K562 (cell line): ENCODE data around the gene PRIM1. TPM values are rescaled to one million over a fixed set of nuclear protein-coding genes. Genes with fewer than 3 reads are reported as not detected.
A peak's percentile ranks its signal among the peaks of the same experiment; 100 is the strongest.

Experiments used
- ASH1L ChIP-seq: fragments of 450-650 bp; IDR thresholded peaks from 2 replicates; pipeline ENCODE4 v1.6.1; 2018; ENCODE audit warnings: borderline replicate concordance, mild to moderate bottlenecking, low read depth; ENCODE audit not compliant: partially characterized antibody
- C11orf30 ChIP-seq: fragments of 450-650 bp; IDR thresholded peaks from 2 replicates; pipeline ENCODE4 v1.6.1; 2016; ENCODE audit warnings: low read depth, mild to moderate bottlenecking
- CBX2 ChIP-seq: fragments of 200-600 bp; sonication (generic); IDR thresholded peaks from one replicate; pipeline ENCODE4 v1.6.1; 2012; ENCODE audit warnings: mild to moderate bottlenecking, low read length, inconsistent platforms; ENCODE audit not compliant: insufficient read depth, poor library complexity, severe bottlenecking
- ELF1 ChIP-seq: fragments of 200-800 bp; sonication (Bioruptor generic); IDR thresholded peaks from 2 replicates; pipeline ENCODE4 v1.6.1; 2016; ENCODE audit warnings: missing genetic modification characterization, missing compliant biosample characterization
- ETV5 ChIP-seq: sonication (generic); formaldehyde crosslinking; IDR thresholded peaks from 2 replicates; pipeline ENCODE4 v1.4.0; 2020; ENCODE audit warnings: low read depth, mild to moderate bottlenecking, missing genetic modification reagents
- ETV6 ChIP-seq, 3 experiments: fragments of 150-350 bp in 1 of 3; sonication (generic) in 1 of 3; formaldehyde crosslinking in 1 of 3; IDR thresholded peaks; 2 replicates each; pipeline versions ENCODE4 v1.6.1 to v1.8.0; 2014 to 2022; ENCODE audit warnings: borderline replicate concordance in 2 of 3, low read depth in 2 of 3, antibody characterized with exemption in 1 of 3, low read length in 1 of 3, mild to moderate bottlenecking in 1 of 3, missing genetic modification reagents in 1 of 3
- FOXK1 ChIP-seq: sonication (generic); formaldehyde crosslinking; IDR thresholded peaks from 2 replicates; pipeline ENCODE4 v1.8.0; 2022; ENCODE audit warnings: missing genetic modification reagents, mild to moderate bottlenecking, borderline replicate concordance
- HNRNPL ChIP-seq: fragments of 200-400 bp; formaldehyde crosslinking; IDR thresholded peaks from 2 replicates; pipeline ENCODE4 v1.6.1; 2017; ENCODE audit warnings: low read depth, mild to moderate bottlenecking, low read length
- KAT2B ChIP-seq: IDR thresholded peaks from one replicate; pipeline ENCODE4 v1.6.1; 2012; ENCODE audit warnings: low read depth, mild to moderate bottlenecking, control low read depth, inconsistent platforms, low read length, moderate library complexity
- MIER1 ChIP-seq: fragments of 450-650 bp; IDR thresholded peaks from 2 replicates; pipeline ENCODE4 v1.6.1; 2016; ENCODE audit warnings: antibody characterized with exemption, mild to moderate bottlenecking, low read depth
- MXD1 ChIP-seq: fragments of 250-450 bp; sonication (Bioruptor Pico); IDR thresholded peaks from 2 replicates; pipeline ENCODE4 v1.8.0; 2021; ENCODE audit warnings: borderline replicate concordance, mild to moderate bottlenecking, moderate library complexity; ENCODE audit not compliant: poor library complexity, severe bottlenecking
- NFE2L1 ChIP-seq: fragments of 450-650 bp; IDR thresholded peaks from 2 replicates; pipeline ENCODE4 v1.6.1; 2016; ENCODE audit warnings: missing genetic modification characterization, low read depth, mild to moderate bottlenecking, missing compliant biosample characterization, moderate library complexity, borderline replicate concordance
- NR1H2 ChIP-seq: sonication (generic); formaldehyde crosslinking; IDR thresholded peaks from 2 replicates; pipeline ENCODE4 v1.4.0; 2020; ENCODE audit warnings: mild to moderate bottlenecking, missing genetic modification reagents
- SIN3A ChIP-seq, 2 experiments: fragments of 150-350 bp in 1 of 2; IDR thresholded peaks; 2 replicates each; pipeline ENCODE4 v1.6.1; 2011 to 2016; ENCODE audit warnings: borderline replicate concordance in 2 of 2, low read depth in 2 of 2, low read length in 2 of 2, mild to moderate bottlenecking in 2 of 2, moderate library complexity in 2 of 2; ENCODE audit not compliant: control insufficient read depth in 1 of 2
- SMAD3 ChIP-seq: fragments of 450-650 bp; formaldehyde crosslinking; conservative IDR thresholded peaks from 2 replicates; pipeline ENCODE4 v1.4.0; 2020; ENCODE audit warnings: mild to moderate bottlenecking
- SMARCE1 ChIP-seq: fragments of 450-650 bp; IDR thresholded peaks from 2 replicates; pipeline ENCODE4 v1.7.1; 2016; ENCODE audit warnings: mild to moderate bottlenecking
- STAG1 ChIP-seq: sonication (generic); formaldehyde crosslinking; IDR thresholded peaks from 2 replicates; pipeline ENCODE4 v1.5.0; 2020; ENCODE audit warnings: missing genetic modification reagents, borderline replicate concordance
- TAF9B ChIP-seq: fragments of 450-650 bp; IDR thresholded peaks from 2 replicates; pipeline ENCODE4 v1.6.1; 2018; ENCODE audit warnings: mild to moderate bottlenecking; ENCODE audit not compliant: partially characterized antibody
- TSC22D4 ChIP-seq: fragments of 450-650 bp; IDR thresholded peaks from 2 replicates; pipeline ENCODE4 v1.6.1; 2016; ENCODE audit warnings: missing genetic modification characterization, missing biosample characterization, control low read depth
- USF1 ChIP-seq: sonication (generic); formaldehyde crosslinking; IDR thresholded peaks from 2 replicates; pipeline ENCODE4 v1.9.0; 2022; ENCODE audit warnings: mild to moderate bottlenecking, missing genetic modification reagents
- ZKSCAN8 ChIP-seq: fragments of 200-800 bp; sonication (Bioruptor generic); IDR thresholded peaks from 2 replicates; pipeline ENCODE4 v1.6.1; 2016; ENCODE audit warnings: missing genetic modification characterization, missing compliant biosample characterization
- ZNF280B ChIP-seq: fragments of 250-450 bp; sonication (Bioruptor Pico); IDR thresholded peaks from 2 replicates; pipeline ENCODE4 v1.5.1; 2021; ENCODE audit warnings: mild to moderate bottlenecking
- ZNF444 ChIP-seq: fragments of 250-450 bp; sonication (Bioruptor Pico); IDR thresholded peaks from 2 replicates; pipeline ENCODE4 v1.4.0; 2020; ENCODE audit warnings: mild to moderate bottlenecking, moderate library complexity
- ZNF77 ChIP-seq: fragments of 250-450 bp; sonication (Bioruptor Pico); IDR thresholded peaks from 2 replicates; pipeline ENCODE4 v1.5.0; 2020
- ZNF778 ChIP-seq: fragments of 450-650 bp; formaldehyde crosslinking; IDR thresholded peaks from 2 replicates; pipeline ENCODE4 v1.4.0; 2020; ENCODE audit warnings: mild to moderate bottlenecking, moderate library complexity
- ZNF830 ChIP-seq: fragments of 250-450 bp; sonication (Bioruptor Pico); IDR thresholded peaks from 2 replicates; pipeline ENCODE4 v1.5.0; 2021; ENCODE audit warnings: mild to moderate bottlenecking
- polyA plus RNA-seq, 8 experiments: library from polyadenylated mRNA; depleted of rRNA in 4 of 8; stranded (reverse) in 5 of 8; unstranded in 3 of 8; fragments of >200 nt; fragmentation: Nextera tagmentation in 2 of 8; fragmentation: Illumina TruSeq in 1 of 8; extraction: Ambion mirVana in 2 of 8; extraction: Trizol in 1 of 8; gene quantifications; 2 replicates each; pipeline versions ENCODE4 v1.2.1 to v1.2.3, GENCODE V29; 2011 to 2014; ENCODE audit warnings: inconsistent platforms in 1 of 8, missing spikeins in 1 of 8
- total RNA-seq, 7 experiments: library from RNA; depleted of rRNA in 6 of 7; stranded (reverse); fragments of >200 nt in 6 of 7; fragmentation: Illumina TruSeq in 2 of 7; extraction: Trizol in 2 of 7; gene quantifications; 2 replicates each; pipeline versions ENCODE4 v1.2.1 to v1.2.3, GENCODE V29; 2011 to 2021; ENCODE audit warnings: low replicate concordance in 1 of 7

Gene PRIM1
- total and polyA plus RNA-seq, 9 of the 15 experiments (the other 6 are each of a cell fraction or from before 2014, with no cell fraction given): 67.2 to 179 (median 140) TPM

- peak; percentile 72 for TF ChIP-seq MXD1
- peak; percentile 84; the same call in 1 of the 2 replicates for TF ChIP-seq ETV5
- no peak for TF ChIP-seq ZNF778
- peak; percentile 48; the same call in 1 of the 2 replicates for TF ChIP-seq USF1 (CRISPR knock-in tag)
- TF ChIP-seq ELF1 (tag): peak; percentile 88
- TF ChIP-seq ZKSCAN8 (CRISPR knock-in tag): no peak
- TF ChIP-seq TAF9B: peak; percentile 99
- TF ChIP-seq NFE2L1 (tag): no peak
- TF ChIP-seq ZNF280B: no peak
- no peak for TF ChIP-seq ZNF444
- TF ChIP-seq C11orf30: peak; percentile 51
- no peak for TF ChIP-seq STAG1 (CRISPR knock-in tag)
- 0 out of 2 replicates have a peak, but pooled peaks have one; percentile 59 for TF ChIP-seq NR1H2 (CRISPR knock-in tag)
- TF ChIP-seq FOXK1: peak; percentile 95; the same call in 1 of the 2 replicates
- TF ChIP-seq ZNF77 (CRISPR knock-in tag): no peak
- no peak for TF ChIP-seq HNRNPL
- TF ChIP-seq CBX2: no peak
- no peak for TF ChIP-seq KAT2B
- TF ChIP-seq SMAD3 (CRISPR knock-in tag): 0 out of 2 replicates have a peak, but pooled peaks have one; percentile 19
- TF ChIP-seq ETV6 (IDR thresholded peaks at IDR 0.05; ENCODE audit: borderline replicate concordance in 1 of 2, low read depth in 2 of 2, low read length in 1 of 2): no peak
- TF ChIP-seq ETV6 (CRISPR knock-in tag; IDR thresholded peaks at IDR 0.05; ENCODE audit: borderline replicate concordance): no peak
- TF ChIP-seq SMARCE1: peak; percentile 29; the same call in 1 of the 2 replicates
- TF ChIP-seq ASH1L: peak; percentile 40
- no peak for TF ChIP-seq MIER1
- peak; percentile 36 to 71; a peak in 1 of 4 replicates for TF ChIP-seq SIN3A (IDR thresholded peaks at IDR 0.05; ENCODE audit: borderline replicate concordance in 2 of 2, control insufficient read depth in 1 of 2, low read depth in 2 of 2, low read length in 2 of 2)
- no peak for TF ChIP-seq TSC22D4 (tag)
- TF ChIP-seq ZNF830 (CRISPR knock-in tag): no peak
Measured at GRCh38 chr12:56724972-56725722, 27.0 kb downstream of the PRIM1 start, which contains the start of gene NACA (continued).
